GF-D8 (cell line): ENCODE measurements around the gene PDLIM3.
"Not testable (repeated sequence)": the region's sequence is repeated elsewhere in the genome, so short reads cannot be mapped to it uniquely, and the experiment has no call there.

Experiments
- DNase-seq: peaks from one replicate; lab custom pipeline; 2025; lab: John Stamatoyannopoulos, UW

The PDLIM3 gene, protein sequence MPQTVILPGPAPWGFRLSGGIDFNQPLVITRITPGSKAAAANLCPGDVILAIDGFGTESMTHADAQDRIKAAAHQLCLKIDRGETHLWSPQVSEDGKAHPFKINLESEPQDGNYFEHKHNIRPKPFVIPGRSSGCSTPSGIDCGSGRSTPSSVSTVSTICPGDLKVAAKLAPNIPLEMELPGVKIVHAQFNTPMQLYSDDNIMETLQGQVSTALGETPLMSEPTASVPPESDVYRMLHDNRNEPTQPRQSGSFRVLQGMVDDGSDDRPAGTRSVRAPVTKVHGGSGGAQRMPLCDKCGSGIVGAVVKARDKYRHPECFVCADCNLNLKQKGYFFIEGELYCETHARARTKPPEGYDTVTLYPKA

DNA sequence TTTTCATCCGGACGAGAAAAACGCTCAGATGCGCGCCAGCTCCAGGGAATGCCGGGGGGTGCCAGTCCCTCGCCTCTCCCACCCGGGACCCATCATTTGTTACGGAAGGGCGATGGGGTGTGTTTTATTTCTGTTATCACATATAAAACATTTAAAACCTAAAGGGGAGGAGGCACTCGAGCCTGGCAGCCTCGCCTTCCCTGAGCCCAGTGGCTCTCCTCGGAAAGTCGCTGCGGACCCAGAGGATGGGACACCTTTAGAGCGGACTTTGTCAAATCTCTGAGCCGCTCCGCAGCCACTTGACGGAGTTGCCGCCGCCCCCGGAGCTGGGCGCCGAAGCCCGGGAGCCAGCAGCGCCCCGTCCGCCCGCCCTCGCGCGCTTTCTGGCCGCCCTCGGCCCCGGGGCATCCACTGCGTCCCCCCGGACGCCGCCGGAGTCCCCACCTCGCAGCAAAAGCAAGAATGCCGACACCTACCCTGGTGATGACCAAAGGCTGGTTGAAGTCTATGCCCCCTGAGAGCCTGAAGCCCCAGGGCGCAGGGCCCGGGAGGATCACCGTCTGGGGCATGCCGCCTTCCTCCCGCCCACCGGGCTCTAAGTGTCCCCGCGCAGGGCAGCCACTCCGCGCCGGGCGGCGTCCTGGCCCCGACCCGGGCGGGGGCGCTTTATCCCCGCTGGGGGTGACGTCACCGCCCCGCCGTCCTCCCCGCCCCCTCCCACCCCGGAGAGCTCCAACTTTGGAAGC is at the start of gene PDLIM3:
TSS of gene PDLIM3 (minus strand) at position 642 of the 746 bp plus-strand sequence. CDS start at position 569, 73 bp downstream.
- DNase-seq, result no peak

DNA sequence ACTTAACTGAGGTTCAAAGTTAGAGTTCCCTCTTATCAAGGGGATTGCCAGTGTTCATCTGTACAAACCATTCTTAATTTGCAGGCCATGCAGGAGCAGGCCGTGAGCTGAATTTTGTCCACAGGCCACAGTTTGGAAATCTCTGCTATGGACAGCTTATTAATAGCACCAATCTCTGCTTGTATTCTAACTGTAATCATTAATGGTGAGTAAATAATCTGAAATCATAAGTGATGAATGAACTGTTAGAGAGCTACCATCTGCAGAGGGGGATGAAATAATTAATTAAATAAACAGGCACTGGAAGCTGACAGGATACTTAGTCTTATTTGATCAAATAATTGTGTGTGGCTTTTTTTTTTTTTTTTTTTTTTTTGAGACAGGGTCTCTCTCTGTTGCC is 48.5 kb upstream of the PDLIM3 start:
- DNase-seq, result no peak

DNA sequence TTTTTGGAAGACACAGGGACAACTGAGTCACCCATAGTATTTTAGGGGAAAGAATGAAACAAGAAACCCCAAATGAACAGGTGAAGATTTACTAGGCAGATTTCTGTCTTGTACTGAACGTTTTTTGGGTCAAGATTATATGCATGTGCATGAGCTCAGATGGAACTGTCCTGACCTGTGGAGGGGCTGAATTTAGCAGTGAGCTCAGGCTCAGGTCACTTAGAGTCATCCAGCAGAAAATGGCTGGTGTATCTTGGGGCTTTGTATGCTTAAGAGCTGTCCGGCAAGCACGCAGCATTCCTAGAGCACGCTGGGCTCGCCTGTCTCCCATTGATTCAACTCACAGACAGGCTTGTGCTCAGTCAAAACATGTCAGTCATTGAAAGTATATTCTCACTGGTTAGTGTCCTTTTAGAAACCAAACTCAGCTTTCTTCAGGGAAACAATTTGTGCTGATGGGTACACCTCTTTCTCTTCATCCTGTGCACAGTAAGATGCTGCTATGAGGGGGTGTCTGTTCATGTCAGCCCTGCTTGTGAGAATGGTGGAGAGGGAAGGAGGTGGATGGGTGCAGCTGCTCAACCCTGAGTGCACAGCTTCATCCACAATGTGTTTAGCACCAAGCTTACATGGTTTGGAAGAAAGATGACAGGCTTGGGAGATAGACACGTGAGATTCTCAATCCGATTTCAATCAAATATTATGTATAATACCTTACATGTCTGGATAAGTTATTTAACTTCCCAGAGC is 47.5 kb upstream of the PDLIM3 start:
- no peak for DNase-seq

DNA sequence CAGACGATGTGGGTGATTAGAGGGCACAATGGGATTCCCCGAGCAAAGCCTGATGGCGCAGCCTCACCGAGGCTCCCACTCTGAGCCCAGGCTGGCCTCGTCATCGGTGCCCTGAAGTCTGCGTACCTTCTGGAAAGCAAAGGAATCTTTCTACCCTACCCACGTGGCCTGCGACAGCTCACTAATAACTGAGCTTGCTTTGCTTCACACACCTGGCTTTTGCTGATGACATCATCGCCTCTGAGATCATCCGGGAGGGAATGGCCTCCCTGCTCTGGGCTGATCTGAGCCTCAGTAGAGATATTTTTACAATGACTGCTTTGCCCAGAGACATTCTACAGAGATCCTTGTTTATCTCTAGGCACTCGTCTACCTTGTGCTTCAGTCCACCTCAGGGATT is 45.4 kb upstream of the PDLIM3 start:
- DNase-seq, result no peak

DNA sequence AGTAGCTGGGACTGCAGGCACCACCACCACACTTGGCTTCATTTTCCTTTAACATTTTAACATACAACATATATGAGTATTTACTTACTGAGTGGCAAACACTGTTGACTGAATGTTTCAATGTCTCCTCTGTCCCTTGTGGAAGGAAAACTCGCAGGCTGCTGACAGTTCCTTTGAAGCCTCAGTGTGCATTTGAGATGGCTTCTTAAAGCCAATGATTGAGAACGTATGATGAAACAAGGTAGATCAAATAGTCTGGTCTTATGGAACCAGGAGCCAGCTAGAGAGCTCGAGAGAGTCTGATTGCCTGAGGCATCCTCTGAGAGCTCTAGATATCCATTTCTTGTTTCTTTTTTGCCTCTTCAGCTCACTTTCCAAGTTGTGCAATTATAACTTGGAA is 43.0 kb upstream of the PDLIM3 start:
- no peak for DNase-seq

DNA sequence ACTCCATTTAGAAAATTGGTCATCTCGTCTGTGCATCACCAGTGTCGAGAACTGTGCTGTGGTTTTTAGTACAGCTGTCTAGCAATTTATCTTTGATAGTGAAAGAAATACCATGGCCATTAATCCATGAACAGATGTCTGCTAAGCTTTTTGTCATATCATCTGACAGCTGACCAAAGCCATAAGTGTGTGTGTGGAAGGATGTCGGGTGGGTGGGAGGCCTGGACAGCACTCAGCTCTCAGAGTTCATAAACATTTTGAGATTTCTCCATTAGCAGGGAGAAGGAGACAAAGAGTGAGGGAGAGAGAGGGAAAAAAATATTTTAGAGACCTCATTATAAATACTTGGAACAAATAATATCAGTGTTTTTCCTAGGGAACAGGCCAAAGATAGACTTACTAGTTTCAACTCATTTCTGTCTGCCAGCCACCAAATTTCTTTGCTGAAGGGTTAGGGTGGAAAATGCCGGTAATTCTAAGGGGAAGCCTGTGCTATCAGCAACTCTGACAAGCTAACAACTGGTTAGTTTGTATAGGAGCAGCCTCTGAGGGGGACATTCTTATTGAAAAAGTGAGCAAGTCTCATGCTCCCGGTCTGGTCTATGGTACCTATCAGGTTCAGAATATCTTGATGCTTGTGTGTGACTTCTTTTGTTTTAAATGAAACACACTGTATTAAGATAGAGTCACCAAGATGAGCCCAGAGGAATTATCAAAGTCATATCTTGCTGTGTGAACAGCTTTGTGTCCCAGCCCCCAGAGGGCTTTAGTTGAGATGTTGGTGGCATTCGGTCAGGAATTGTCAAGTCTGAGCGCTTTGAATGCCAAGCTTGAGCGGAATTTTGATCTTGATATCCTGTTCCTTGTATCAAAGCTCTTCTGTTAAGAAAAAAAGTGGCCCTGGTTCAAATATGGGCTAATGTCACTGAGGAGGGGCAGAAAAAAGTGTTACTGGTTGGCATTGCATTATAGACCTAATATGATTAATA is 41.9 kb upstream of the PDLIM3 start:
- no peak for DNase-seq

DNA sequence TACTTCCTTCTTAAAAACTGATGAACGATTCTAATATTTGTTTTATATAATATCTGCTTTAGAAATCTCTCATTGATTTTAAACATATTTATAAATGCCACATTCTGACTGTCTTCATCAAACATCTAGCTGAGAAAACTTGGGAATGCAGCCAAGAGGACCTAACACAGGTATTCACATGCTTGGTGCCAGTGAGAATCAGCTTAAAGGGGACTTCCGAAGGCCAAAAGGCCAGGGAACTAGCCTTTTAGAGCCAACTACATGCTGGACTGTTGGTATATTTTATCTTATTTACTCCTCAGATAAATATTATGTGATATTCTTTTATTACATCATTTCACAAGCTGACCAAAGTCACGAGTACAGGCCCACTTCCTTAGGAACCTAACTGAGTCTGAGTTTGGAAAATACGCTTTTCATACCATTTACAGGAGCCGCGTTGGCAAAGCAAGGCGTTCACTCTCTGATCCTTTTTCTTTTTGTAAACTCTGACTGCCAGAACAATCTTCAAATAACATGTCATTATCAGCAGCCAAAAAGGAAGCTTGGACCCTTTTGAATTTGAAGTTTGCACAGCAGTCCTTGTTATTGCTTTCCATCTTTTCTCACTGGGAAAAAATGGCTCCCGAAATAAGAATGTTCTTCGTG is 41.1 kb upstream of the PDLIM3 start:
- no peak for DNase-seq

DNA sequence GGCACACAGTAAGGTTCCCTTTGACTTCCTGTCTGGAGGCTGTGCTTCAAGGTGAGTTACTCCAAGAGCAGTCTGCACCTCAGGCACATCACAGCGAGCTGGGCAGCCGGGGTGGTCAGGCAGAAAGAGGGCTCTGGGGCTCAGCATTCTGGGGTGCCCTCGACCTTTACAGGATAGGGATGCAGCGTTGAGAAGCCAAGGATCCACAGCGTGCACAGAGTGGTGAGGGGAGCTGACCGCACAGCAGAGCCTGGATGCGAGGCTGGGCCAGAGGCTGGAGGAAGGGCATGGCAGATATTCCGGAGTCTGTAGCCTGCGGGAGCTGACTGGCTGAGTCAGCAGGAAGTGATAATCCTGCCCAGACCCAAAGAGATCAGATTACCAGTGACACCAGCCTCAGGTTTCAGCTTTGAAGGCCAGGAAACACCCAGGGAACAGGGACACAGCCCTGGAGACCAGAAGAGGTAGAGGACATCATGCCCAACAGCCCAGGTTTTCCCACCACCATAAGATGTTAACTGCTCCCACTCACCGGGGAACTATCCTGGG is 38.4 kb upstream of the PDLIM3 start:
- DNase-seq, result no peak

DNA sequence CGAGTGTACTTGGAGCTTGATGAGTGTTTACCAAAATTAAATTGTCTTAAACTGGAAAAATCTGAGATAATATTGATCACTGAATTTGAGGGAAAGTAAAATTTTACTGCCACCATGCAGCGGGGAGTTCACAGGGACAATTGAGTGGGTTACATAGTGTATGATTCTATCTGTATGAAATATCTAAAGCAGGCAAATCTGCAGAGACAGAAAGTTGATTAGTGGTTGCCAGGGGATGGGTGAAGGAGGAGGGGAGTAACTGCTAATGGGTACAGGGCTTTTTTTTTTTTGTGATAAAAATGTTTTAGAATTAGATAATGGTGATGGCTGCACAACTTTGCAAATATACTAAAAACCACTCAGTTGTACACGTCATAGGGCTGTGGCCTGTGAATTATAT is 35.4 kb upstream of the PDLIM3 start:
- DNase-seq, result no peak

DNA sequence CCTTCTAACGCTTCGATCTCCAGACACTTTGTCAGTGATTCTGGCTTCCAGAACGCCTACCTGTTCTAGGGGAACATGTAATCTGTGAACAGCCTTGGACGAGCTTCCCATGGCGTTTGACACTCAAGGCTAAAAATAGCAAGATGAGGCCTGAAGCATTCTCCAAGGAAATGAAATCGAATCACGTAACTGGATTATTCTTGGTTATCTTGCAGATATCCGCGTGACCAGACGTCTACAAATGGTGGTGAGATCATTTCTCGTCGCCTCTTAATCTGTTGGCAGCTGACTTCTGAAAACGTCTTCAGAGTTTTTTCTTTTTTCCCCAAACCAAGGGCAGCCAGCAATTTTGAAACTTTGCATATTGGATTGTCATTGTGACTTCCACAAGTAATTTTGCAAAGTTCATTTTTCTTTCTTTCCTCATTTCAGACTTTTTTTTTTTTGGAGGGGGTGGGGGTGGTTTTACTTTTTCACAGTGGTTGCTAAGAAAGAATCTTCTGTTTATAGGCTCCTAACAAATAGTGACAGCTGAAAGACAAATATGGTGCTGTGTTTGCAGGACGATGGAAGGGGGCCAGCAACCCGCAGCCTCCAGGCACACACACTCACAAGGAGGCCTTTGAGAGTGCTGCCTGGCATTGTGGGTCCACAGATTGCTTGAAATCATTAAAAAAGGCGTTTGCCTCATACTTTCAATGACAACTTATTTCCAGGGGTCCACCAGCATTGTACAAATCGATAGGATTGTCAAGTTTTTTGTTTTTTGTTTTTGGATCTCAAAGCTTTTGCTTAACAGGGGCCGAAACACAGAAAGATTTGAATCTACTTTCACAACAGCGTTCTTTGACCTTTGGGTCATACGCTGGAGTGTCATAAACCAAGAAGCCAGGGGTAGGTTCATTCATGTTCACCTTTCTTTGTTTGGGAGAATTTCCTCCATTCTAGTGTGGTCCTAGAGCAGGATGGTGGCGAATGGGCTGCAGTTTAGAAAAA is 32.4 kb upstream of the PDLIM3 start:
- DNase-seq, result no peak

DNA sequence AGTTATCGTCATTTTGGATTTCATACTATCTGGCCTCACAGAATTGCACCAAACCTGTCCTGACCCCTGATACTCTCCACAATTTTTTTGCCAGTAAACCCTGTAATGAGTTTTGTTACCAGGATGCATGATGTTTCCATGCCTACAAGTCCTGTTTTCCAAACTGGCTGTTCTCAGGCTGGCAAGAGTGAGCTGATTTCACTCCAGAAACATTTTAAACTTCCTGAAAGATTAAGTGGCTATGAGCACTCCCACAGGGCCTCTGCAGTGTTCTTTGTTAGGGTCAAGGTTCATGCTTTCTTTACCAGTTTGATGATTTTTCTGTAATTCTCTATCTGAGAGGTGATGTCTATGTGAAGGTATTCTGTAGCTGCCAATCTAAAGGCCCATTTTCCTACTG is 31.7 kb upstream of the PDLIM3 start:
- DNase-seq, result no peak

DNA sequence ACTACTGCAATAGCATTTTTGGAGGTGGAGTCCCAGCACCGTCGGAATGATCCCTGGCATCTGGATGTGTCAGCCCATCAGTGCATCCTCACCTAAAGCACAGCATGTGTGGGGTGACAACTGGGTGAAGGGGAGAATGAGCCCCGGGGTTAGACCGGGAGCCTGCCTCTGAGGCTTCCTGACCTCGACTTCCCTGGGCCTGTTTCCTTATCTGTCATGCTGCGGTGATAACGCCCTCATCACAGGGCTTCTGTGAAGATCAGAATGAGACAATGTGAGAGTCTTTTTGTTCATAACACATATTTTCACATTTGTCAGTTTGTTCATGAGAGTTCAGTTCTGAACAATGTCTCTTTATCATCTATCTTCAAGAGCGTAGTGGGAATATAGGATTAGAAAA is 31.1 kb upstream of the PDLIM3 start:
- no peak for DNase-seq

DNA sequence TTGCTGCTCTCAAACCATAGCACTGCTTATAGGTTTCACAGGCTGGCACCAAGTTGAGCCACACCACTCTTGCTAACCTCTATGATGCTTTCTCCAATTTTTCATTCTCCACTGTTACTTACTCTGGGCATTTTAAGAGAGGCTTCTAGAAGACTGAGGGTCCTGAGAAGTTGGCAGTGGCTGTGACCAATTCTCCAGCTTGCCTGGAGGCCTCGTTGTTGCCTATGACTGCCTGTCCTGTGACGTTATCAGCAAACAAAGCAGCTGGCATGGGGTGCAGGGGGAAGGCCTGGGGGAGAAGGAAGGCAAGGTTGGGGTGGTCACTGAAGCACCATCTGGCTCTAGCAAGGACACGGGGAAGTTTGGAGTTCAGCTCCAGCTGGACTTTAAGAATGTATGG is 30.4 kb upstream of the PDLIM3 start:
- no peak for DNase-seq

DNA sequence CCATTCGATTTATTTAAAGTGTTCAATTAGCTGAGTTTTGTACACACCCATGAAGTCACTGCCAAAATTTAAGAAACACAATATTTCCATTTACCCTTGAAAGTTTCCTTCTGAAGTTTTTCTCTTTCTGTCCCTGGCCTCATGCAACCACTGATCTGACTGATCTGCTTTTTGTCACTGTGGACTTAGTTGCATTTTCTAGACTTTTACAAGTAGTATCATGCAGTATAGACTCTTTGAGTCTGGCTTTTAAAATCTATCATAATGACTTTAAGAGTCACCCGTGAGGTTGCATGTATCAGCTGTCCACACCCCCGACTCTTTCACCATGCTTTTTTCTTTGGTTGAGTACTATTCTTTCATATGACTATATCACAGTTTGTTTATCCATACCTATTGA is 29.0 kb upstream of the PDLIM3 start:
- no peak for DNase-seq

DNA sequence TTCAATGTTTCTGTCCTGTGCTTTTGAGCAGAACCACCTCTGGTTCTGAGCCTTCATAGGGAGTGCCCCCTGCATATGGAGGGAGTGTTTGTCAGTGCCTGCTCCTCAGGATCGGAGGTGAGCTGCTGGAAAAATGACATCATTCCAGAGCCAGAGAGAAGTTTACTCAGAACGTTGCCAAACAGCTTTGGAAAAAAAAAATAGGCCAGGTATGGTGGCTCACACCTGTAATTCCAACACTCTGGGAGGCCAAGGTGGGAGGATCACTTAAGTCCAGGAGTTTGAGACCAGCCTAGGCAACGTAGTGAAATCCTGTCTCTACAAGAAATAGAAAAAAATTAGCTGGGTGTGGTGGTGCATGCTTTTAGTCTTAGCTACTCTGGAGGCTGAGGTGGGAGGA is 27.2 kb upstream of the PDLIM3 start:
- no peak for DNase-seq

DNA sequence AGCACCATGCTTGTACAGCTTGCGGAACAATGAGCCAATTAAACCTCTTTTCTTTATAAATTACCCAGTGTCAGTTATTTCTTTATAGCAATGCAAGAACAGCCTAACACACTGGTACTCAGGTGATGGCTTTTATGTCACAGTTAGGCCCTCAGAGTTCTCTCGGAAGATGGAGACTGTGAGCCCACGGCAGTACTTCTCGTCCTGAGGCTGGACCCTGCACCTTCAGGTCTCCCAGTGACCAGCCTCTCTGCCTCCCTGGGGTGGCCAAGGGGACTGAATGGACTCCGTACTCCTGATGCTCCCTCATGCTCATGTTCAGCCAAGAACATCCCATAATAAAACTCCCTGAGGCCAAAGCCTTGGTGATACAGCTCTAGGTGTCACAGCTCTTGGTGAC is 25.0 kb upstream of the PDLIM3 start:
- DNase-seq, result no peak

DNA sequence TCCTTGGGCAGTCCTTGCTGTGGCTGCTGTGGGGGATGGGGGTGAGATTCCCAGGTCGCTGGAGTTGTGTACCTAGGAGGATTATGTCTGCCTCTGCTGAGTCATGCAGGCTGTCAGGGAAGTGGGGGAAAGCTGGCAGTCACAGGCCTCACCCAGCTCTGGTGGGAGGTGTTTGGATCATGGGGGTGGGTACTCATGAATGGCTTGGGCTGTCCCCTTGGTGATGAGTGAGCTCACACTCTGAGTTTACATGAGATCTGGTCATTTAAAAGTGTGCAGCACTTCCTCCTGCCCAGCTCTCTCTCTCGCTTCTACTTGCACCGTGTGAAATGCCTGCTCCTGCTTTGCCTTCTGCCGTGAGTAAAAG is 24.6 kb upstream of the PDLIM3 start:
- no peak for DNase-seq

DNA sequence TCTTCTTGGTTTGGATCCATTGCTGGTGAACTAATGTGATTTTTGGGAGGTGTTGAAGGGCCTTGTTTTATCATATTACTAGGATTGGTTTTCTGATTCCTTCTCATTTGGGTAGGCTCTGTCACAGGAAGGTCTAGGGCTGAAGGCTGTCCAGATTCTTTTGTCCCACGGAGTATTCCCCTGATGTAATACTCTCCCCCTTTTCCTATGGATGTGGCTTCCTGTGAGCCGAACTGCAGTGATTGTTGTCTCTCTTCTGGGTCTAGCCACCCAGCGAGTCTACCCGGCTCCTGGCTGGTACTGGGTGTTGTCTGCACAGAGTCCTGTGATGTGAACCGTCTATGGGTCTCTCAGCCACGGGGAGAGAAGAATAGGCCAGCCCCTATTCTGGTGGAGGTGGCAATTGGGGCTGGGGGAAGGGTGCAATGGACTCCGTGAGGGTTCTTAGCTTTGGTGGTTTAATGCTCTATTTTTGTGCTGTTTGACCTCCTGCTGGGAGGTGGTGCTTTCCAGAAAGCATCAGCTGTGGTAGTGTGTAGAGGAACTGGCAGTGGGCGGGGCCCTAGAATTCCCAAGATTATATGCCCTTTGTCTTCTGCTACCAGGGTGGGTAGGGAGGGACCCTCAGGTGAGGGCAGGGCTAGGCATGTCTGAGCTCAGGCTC is 24.1 kb upstream of the PDLIM3 start:
- DNase-seq, result not testable (repeated sequence)
